HG02938 (cell line): ENCODE measurements around the gene UBE2J2.

Experiments used
- ATAC-seq: cut with Tn5 transposase; IDR thresholded peaks from one replicate; pipeline ENCODE4 v1.9.1; 2021; ENCODE audit warnings: mild to moderate bottlenecking, moderate library complexity; ENCODE audit not compliant: unreplicated experiment

The UBE2J2 gene

DNA sequence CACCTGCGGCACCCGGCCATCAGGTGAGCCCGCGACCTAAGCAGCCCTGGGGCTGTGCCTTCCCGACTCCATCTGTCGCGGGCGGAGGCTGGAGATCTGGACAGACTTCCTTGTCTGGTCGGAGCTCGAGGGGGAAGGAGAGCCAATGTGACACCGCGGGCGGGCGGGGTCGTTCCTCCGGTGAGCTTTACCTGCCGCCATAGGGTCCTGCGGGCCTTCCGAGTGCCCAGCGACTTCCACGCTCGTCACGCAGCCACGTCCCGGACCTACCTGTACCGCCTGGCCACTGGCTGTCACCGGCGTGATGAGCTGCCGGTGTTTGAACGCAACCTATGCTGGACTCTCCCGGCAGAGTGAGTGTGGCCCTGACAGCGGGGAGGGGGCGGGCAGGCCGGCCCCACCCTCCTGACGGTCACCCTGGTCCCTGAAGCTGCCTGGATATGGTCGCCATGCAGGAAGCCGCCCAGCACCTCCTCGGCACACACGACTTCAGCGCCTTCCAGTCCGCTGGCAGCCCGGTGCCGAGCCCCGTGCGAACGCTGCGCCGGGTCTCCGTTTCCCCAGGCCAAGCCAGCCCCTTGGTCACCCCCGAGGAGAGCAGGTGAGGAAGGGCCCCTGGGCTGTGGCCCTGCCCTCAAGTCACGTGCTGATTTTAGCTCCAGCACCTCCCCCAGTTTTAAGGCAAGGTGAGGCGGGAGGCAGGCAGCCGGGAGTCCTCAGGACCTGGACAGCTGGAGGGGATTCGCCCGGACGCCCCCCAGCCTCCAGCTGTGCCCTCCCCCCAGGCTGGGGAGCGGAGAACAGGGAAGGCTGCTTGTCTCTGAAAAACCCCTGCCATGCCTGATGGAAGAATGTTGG is 35.8 kb upstream of the UBE2J2 start:
- no peak for ATAC-seq

DNA sequence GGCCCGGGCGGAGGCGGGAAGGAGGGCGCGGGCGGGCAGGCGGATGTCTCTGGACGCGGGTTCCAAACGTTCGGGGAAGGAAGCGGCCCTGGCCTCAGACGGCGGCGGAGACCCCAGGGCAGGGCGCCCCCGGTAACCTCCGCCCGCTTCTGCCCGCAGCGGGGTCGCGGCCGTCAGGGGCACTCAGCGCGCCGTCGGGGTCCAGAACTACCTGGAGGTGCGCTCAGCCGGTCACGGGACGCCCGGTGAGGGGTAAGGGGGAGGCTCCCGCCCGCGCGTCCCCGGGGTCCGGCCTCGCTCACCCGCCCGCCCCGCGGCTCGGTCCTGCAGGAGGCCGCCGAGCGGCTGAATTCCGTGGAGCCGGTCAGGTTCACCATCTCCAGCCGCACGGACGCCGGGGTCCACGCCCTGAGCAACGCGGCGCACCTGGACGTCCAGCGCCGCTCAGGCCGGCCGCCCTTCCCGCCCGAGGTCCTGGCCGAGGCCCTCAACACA is 35.1 kb upstream of the UBE2J2 start:
- ATAC-seq: no peak

DNA sequence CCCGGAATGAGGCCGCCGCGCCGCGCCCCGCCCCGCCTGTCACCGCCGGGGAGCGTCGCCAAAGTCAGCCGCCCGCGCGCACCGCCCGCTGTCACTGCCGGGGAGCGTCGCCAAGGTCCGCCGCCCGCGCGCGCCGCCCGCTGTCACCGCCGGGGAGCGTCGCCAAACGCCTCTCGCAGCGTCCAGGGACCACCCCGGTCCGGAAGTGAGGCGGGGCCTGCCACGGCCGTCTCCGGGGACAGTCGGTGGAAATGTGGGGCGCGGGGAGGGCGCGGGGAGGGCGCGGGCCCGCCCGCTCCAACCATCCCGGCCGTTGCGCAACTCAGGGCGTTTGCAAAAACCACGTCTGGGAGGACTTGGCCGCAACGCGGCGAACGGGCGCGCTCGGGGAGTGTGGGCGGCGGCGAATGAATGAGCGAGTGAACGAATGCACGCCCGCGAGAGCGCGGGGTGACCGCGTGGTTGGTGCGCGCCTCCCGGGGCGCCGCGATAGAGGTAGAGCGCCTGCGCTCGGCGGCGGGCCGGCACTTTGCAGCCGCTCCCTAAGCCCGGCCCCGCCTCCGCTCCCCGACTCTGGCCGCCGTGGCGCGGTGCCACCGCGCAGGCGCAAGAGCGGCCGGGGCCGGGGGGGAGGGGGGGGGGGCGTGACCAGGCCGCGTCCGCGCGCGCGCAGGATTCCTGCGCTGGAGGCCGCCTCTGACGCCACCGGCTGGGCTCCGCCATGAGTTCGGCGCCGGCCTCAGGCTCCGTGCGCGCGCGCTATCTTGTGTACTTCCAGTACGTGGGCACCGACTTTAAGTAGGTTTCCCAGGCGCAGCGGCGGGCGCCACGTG is 34.5 kb upstream of the UBE2J2 start, which contains the start of the genes ACAP3 and PUSL1:
ACAP3 (minus strand) TSS at position 8 of the 833 bp plus-strand sequence. CDS start 115 bp downstream, outside the sequence.
PUSL1 (plus strand) TSS at position 675 of the 833 bp plus-strand sequence; CDS start at position 722, 47 bp downstream.
- peak; percentile 46 for ATAC-seq

DNA sequence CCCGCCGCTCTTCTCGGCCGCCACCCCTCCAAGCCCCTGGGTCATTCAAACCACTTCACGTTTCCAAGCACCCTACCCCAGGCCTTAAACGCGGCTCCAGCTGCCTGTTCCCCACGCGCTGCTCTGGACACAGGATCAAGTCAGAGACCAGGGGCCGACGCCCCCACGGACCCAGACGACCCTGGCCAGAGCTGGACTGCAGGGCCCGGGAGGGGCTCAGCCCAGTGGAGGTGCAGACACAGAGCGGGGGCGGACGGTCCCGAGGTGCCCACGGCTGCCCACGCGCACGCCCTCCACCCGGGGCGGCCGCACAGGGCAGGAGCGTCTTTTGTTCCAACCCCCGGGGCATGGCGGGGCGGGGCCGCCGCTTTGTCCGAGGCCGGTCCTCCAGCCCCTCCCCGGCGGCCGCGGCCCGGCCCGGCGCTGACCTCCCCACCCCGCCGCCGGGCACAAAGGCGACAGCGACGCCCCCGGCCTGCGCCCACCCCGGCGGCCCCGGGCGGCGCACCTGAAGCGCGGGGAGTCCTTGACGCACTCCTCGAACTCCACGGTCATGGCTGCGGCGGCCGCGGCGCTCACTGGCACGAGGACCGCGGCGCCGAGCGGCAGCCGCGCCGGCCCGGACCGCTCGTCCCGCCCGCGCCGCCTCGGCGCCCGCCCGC is 33.7 kb upstream of the UBE2J2 start:
- no peak for ATAC-seq

DNA sequence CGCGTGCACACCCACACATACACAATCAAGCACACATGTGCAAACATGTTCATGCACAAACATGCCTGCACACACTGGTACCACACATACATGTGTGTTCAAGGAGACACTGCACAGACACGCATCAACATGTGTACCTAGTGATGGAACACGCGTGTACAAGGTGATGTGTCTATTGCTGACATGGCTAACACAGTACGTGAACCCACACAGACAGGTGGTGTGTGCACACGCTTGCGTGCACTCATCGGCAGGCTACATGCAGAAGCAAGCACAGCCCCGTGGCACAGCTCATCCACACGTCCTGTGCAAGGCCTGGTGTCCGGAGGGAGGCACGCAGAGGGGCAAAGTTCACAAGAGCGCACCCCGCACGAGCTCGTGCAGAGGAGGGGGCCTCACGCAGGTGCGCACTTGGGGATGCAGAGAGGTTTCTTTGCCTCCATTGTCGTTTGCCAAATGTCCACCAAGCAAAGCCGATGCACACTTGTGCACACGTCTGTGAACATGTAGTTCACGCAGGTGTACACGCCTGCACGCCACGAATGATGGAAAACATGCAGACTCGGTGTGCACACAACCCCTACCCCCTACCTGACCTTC is 33.1 kb upstream of the UBE2J2 start:
- ATAC-seq: no peak

DNA sequence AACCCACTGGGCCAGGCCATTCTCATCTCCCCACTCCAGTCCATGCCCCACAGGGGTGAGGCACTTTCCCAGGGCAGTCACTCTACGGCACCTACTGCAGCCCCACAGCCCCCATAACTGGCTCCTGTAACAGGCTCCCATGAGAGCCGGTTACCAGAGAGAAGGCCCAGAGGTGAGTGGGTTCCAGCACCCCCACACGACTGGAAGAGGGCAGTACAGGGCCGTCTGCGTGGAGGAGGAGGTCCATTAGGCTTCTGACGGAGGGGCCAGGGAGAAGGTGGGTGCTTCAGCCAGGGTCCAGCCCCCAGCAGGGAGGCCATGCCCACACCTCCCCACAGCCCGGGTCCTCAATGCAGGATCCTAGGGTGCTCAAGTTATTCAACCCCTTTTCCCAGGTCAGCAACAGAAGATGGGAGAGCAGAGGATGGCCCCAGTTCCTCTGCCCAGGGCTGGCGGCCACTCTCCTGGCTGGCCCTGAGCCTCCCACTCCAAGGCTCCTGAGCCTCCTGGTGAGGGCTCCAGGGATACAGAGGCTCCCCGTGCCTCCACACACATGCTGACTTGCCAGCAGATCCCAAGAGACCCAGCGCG is 32.5 kb upstream of the UBE2J2 start:
- ATAC-seq: no peak

DNA sequence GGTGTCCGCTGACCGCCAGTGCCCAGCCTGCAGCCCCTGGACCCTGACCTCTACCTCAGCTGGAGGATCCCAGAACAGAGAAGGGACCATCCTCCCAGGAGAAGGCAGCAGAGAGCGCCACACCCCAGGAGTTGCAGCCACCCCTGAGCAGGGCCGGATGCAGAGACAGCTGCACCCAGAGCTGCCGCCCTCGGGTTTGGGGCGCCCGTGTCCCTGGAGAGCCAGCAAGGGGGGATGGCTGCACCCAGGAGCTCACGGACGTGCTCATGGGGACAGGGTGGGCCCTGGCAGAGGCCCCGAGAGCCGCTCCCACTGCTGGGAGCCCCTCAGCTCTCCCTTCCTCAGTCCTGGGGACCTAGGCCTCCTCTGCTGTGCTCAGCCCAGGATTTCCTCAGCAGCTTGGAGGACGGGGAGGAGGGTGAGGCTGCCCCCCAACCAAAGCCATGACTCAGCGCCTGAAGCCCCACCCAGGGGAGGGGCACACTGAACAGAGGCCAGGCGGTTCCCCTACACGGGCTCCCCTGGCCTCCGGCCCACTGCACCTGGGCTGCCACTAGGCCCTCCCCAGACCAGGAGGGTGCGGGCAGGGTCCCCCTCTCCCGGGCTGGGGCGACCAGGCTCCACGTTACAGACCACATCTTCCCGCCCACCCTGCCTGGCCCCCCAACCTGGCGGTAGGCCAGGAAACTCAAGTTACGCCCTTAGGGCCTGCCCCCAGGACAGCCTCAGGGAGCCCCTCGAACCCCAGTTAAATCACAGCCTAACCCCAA is 31.8 kb upstream of the UBE2J2 start:
- ATAC-seq: no peak

DNA sequence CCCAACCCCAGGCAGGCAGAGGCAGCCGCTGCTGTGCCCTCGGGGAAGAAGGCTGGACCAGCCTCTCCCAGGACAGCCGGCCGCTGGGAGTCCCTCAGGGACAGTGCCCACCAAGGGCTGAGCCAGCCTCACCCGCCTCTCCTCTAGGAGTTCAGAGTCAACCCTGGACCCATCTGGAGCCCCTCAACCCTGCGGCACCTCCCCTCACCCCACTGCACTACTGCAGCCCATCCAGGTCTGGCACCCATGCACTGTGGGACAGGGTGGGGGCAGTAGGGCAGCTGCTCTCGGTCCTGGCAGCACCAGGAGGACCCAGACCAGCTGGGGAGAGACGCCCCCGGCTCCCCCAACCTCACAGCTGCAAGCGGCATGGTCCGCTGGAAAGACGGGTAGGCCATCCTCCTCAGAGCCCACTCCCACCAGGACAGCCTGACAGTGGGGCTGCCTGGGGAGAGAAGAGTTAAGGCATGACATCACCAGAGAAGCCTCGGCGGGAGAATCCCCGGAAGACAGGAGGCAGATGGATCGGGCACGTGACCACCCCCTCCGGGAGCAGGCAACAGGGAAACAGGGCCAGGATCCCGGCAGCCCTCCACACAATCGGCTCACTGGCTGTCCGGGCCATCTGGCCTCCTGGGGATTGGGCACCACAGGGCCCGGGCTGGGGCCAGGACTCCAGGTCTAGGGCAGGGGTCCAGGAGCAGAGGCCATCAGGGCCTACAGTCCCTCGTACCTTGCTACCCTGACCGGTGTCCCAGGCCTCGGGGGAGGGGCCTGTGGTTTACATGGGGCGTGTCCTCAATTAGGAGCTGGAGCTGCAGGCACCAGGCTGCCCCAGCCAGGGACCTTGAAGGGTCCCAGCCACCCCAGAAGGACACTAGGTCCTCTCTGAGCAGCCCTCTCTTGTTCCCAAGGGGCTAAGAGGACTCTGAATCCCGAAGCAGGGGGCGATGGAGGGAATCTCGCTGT is 31.0 kb upstream of the UBE2J2 start:
- no peak for ATAC-seq

DNA sequence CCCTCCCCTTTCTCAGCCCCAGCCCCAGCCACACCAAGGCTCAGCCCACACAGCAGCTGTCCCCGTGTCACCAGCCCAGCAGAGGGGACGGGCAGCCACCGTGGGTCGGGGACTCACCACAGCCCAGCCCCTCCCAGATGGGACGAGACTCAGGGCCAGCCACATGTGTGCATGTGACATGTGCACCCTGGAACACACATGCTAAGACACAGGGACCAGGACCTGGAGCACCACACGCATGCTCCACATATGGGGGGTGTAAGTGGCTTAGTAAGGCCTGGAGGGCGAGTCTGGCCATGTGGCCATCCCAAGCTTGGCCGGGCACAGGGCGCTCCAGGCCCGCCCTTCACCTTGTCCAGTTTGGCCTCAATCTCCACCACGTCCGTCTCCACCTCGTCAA is 30.1 kb upstream of the UBE2J2 start:
- no peak for ATAC-seq

DNA sequence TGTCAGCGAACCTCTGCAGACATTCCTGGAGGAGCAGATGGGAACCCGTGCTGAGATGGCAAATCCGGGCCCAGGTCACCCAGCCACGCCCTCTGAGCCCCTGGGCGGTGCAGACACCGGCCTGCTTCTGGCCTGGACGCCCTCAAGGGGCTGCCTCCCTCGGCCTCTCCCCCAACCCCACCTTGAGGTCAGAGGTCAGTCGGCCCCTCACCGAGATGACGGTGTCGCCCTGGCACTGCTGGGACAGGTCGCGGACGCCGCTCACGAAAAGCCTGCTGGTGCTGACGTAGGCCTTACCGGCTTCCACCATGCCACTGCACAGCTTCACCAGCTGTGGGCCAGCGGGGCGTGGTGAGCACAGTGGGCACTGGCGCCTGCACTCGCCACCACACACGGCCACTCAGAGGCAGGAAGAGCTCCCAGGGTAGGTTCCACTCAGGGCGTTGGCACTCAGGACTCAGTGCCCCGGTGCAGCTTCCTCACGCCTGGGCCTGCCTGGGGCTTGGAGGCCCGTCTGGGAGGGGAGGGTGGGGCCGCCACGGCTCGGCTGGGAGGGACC is 29.4 kb upstream of the UBE2J2 start:
- no peak for ATAC-seq

DNA sequence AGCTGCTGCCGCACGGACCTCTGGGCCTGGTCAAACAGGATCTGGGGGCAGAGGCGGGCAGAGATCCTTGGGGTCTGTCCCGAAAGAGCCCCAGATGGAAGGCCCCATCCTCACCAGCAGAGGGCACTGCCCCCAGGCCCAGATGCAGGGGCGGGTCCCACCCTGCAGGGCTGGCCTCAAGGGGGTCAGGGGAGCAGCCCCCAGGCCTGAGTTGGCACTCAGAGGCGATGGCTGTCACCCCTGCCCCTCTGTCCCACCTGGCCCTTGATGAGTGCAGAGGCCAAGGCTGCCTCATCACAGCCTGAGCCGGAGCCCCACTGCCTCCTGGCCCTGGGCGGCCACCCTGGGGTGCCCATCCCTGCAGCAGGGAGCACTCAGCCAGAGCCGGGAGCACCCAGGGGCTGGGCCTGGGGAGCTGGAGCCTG is 28.4 kb upstream of the UBE2J2 start:
- ATAC-seq: no peak

DNA sequence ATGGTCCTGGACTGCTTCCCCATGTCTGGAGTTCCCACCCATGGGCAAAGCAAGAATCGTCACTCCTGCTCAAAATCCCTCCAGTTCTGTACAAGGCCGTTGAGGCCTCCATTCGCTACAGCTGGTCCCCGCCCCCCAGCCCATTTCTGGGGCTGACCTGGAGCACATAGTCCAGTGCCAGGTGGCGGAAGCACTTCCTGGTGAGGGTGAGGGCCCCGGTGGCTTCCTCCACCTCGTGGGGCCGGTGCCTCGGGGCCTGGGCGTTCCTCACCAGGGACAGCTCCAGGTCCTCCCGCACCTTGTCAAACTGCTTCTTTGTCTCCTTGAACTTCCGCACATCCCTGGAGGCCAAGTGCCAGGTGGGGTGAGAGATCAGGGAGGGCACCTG is 26.7 kb upstream of the UBE2J2 start:
- ATAC-seq: no peak

DNA sequence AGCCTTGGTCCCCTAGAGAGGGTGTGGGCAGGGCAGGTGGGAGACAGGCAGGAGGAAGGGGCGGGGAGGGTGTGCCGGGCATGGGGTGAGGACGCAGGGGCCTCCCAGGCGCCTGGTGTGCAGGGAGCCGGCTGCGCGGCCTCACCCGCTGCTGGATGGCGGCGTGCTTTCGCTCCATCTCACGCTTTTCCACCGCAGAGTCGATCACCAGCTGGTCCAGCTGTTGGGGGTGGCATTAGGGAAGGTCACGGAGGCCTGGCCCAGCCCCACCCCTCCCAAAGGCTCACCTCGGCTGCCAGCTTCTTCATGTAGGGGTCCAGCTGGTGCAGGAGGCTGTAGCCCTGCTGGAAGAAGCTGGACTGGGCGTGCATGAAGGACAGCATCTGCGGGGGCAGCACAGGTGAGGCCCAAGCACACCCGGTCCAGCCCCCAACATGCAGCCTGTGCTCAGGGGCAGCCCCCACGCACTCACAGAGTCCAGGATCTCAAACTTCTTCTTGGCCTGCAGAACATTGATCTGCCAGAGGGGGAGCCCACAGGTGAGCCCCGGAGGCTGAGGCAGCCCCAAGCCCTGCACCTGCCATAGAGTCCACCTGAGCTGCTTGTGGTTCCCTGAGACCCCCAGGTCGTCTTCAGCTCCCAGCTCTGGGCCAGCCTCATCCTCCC is 26.2 kb upstream of the UBE2J2 start:
- ATAC-seq: no peak

DNA sequence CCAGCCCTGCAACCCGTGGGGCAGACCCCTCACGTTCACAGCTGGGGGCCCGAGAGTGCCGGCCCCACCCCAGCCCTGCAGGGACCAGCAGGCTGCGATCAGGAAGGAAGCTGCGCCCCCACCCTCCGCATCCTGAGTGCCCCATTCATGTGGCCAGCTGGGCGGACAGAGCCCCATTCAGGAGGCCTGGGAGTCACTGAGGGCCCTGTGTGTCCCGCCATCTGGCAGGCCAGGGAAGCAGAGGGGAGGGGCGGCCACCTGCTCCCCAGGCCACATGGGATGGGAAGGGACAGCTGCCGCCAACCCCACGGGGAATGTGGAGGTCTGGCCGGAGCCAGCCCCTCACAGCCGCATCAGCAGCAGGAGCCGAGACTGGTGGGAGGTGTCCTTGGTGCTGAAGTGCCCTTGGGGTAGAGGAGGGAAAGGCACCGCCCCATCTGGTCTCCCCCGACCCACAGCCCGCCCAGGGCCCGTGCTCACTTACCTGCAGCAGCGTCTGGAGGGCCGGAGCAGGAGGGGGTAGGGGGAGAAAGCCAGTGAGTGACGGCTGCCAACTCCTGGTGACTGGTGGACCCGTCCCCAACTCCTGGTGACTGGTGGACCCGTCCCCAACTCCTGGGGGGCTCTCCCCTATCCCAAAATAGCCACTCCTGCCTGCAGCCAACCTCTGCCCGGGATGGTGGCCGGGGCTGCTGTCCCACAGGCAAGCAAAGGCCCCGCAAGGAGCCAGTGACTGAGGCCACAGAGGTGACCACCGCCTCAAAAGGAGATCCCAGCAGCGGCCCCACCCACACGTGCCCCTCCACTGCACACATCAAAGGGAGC is 25.4 kb upstream of the UBE2J2 start:
- ATAC-seq: no peak

DNA sequence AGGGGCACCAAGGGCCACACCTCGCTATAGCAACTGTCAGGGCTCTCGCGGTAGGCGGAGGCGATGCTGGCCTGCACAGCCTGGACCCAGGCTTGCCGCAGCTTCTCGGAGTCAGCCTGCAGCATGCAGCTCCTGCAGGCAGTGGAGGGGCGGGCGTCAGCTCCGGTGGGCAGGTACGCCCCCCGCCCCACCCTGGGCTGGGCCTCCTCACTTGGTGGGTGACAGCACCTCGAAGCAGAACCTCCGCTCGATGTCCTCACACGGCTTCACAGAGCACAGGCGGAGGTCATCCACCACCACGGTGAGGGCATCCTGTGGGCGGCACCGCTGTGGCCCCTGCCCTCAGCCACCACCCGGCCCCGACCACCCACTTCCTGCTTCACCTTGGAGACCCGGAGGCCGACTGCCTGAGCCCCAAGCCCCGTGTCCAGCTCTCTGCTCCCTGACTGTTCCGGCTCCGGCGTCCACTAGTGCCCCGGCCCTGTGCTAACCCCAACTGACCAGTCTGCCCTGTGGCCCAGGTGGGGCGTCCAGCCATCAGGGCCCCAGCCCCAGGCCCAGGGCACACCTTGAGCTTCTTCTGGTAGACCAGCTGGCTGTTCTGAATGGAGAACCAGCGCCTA is 24.3 kb upstream of the UBE2J2 start:
- ATAC-seq: no peak
